Stimulated activated CD4-positive, alpha-beta T cell treated with anti-CD3 and anti-CD28 coated beads, Interleukin-1b, Interleukin-23, amount 100 ng/mL, for 1 hour (primary cell): ENCODE measurements around the gene FALEC.
"Not testable (repeated sequence)": the region's sequence is repeated elsewhere in the genome, so short reads cannot be mapped to it uniquely, and the experiment has no call there.

Source experiments
- DNase-seq, 2 donors: peaks; one replicate each; pipeline ENCODE4 v3.0.0-alpha.2; 2020; ENCODE audit warnings: low read depth in 2 of 2

Gene FALEC

GRCh38 chr1:150558761-150559655 lies 43.5 kb downstream of the FALEC start:
- no peak for DNase-seq

- no peak for DNase-seq
Observed at GRCh38 chr1:150559656-150560010, 44.1 kb downstream of the FALEC start.

- peak in 1 of 2 donors; percentile 56 for DNase-seq
Observed at GRCh38 chr1:150560011-150560438, 44.5 kb downstream of the FALEC start.

GRCh38 chr1:150560576-150561253 lies 45.2 kb downstream of the FALEC start:
- peak; percentile 53 to 74 for DNase-seq

- DNase-seq: no peak
Observed at GRCh38 chr1:150561254-150561973, 45.9 kb downstream of the FALEC start.

- peak; percentile 63 to 78 for DNase-seq
Observed at GRCh38 chr1:150561974-150562445, 46.5 kb downstream of the FALEC start.

GRCh38 chr1:150562446-150563339 lies 47.1 kb downstream of the FALEC start:
- peak in 1 of 2 donors; percentile 64 for DNase-seq

GRCh38 chr1:150563340-150564038 lies 47.9 kb downstream of the FALEC start:
- DNase-seq: no peak

GRCh38 chr1:150564051-150564991 lies 48.8 kb downstream of the FALEC start:
- DNase-seq: no peak

GRCh38 chr1:150565240-150565991 lies 49.9 kb downstream of the FALEC start:
- not testable (repeated sequence) for DNase-seq

GRCh38 chr1:150566589-150567340 lies 51.2 kb downstream of the FALEC start:
- DNase-seq: no peak

- DNase-seq: no peak
Observed at GRCh38 chr1:150567341-150567716, 51.8 kb downstream of the FALEC start.

GRCh38 chr1:150567717-150568593 lies 52.4 kb downstream of the FALEC start:
- DNase-seq: no peak

- DNase-seq: no peak
Observed at GRCh38 chr1:150568594-150568966, 53.0 kb downstream of the FALEC start.

GRCh38 chr1:150572918-150573647 lies 57.5 kb downstream of the FALEC start:
- DNase-seq: no peak

GRCh38 chr1:150573648-150574071 lies 58.1 kb downstream of the FALEC start:
- not testable (repeated sequence) for DNase-seq
